ENCODE data around the gene GGPS1. TPM values are rescaled to one million over a fixed set of nuclear protein-coding genes. Genes with fewer than 3 reads are reported as not detected.

Gene GGPS1
- total and polyA plus RNA-seq, 2 donors (not counting 1 experiment from before 2014, with no cell fraction given) = 13.4 to 46.8 TPM

GRCh38 chr1:235327559-235328270, 655 bp upstream of the GGPS1 start, which contains the start of gene ARID4B:
Gene ARID4B (minus strand): TSS chr1:235328179. CDS start chr1:235326919, 1,260 bp downstream.
- under 1% methylated on average over 54 of the region's 58 CpGs for WGBS (ENCODE audit: insufficient coverage)
- H3K9ac ChIP-seq (ENCODE audit: low read length) = peak within 1 kb of the TSS; percentile 96
- TF ChIP-seq EZH2 (IDR thresholded peaks at IDR 0.05; ENCODE audit: borderline replicate concordance, insufficient read depth, low read depth, low read length, poor library complexity, severe bottlenecking) (no peak), CTCF (IDR thresholded peaks at IDR 0.05) (no peak)
- H4K20me1 ChIP-seq (ENCODE audit: control insufficient read depth, insufficient read depth, low read length, poor library complexity, severe bottlenecking) = peaks cover 61% of the 10 kb centered on the region
- H3K79me2 ChIP-seq (ENCODE audit: control insufficient read depth, insufficient read depth, low read length) = peaks cover 89% of the 10 kb centered on the region
- H2AFZ ChIP-seq (ENCODE audit: insufficient read depth, low read depth, low read length, poor library complexity, severe bottlenecking) = peak within 1 kb of the TSS; percentile 90
- Mint-ChIP-seq H3K4me1 (peaks cover 50% of the 10 kb centered on the region), H3K27me3 (no peaks in the 10 kb centered on the region), H3K27ac (peak within 1 kb of the TSS; percentile 98), H3K9me3 (ENCODE audit: insufficient read depth) (no peaks in the 10 kb centered on the region), H3K4me3 (peak within 1 kb of the TSS; percentile 99)
- no peak for DNase-seq
- H3K9me3 ChIP-seq (ENCODE audit: control extremely low read depth in 1 of 3, control insufficient read depth in 2 of 3, insufficient read depth in 1 of 3, low read length in 2 of 3) = no peaks in the 10 kb centered on the region
- POLR2A ChIA-PET = interaction anchor here (0.6 to 1.4 kb wide), 6 partner anchors 14 to 839 kb away, joined by 3 to 6 read pairs (median 3); partner anchors contain the start of gene RBM34
- peak within 1 kb of the TSS; percentile 85 for H3K4me2 ChIP-seq (replicated peaks; ENCODE audit: low read depth, low read length, poor library complexity, severe bottlenecking)
- no peaks in the 10 kb centered on the region for H3K27me3 ChIP-seq (replicated peaks in 1 of 4; ENCODE audit: control extremely low read depth in 1 of 4, control insufficient read depth in 3 of 4, insufficient read depth in 4 of 4, low read length in 3 of 4)
- peak; percentile 4 for ATAC-seq (ENCODE audit: low read depth)
- CTCF ChIA-PET = interaction anchor here (1.0 to 2.7 kb wide), 2 partner anchors 40 to 89 kb away, joined by 3 to 8 read pairs; partner anchors contain the start of gene TBCE
- intact Hi-C loops (cut with micrococcal nuclease) = loop anchor here (1.0 to 10.0 kb wide), 10 partner anchors 40 to 1467 kb away; partner anchors contain the start of genes B3GALNT2, COA6, IRF2BP2 and LYST
- H3K36me3 ChIP-seq (replicated peaks in 1 of 2; ENCODE audit: control extremely low read depth in 1 of 2, control insufficient read depth in 1 of 2, extremely low read depth in 1 of 2, insufficient read depth in 2 of 2, low read length in 1 of 2) = peaks cover 0 to 1% of the 10 kb centered on the region in 2 experiments
- peaks cover 38 to 63% of the 10 kb centered on the region in 2 donors for H3K4me1 ChIP-seq (ENCODE audit: control insufficient read depth in 2 of 2, insufficient read depth in 2 of 2, low read length in 2 of 2)
- peak within 1 kb of the TSS; percentile 89 to 98 for H3K27ac ChIP-seq (ENCODE audit: low read length in 2 of 2)
- peak within 1 kb of the TSS; percentile 89 to 99 (median 99) for H3K4me3 ChIP-seq (ENCODE audit: control extremely low read depth in 1 of 5, extremely low read depth in 1 of 5, insufficient read depth in 1 of 5, low read depth in 2 of 5, low read length in 4 of 5)

Measured in B cell (primary cell).